A549 treated with RU486 at 1 μM for 4 hours (cell line): Measurements from ENCODE around the gene ZNF773. TPM values are rescaled to one million over a fixed set of nuclear protein-coding genes. Genes with fewer than 3 reads are reported as not detected.

Source experiments
- total RNA-seq: library from RNA; stranded (reverse); fragments of 200-300 nt; extraction: Qiagen RNA extraction; gene quantifications from 5 replicates; pipeline ENCODE4 v1.2.3, GENCODE V29; 2022; ENCODE audit warnings: low read depth

ZNF773 gene
- total RNA-seq = 4.6 to 7.1 TPM (median 4.8 TPM) in 5 replicates

GRCh38 chr19:57499680-57500395, at the start of gene ZNF773:
Gene ZNF773 (plus strand): TSS chr19:57499938. CDS start chr19:57500081, 143 bp downstream.

GRCh38 chr19:57477191-57478008, 22.3 kb upstream of the ZNF773 start, which contains the start of gene ZNF772:
Gene ZNF772 (minus strand): TSS chr19:57477566. CDS start chr19:57477309, 257 bp downstream.

GRCh38 chr19:57487477-57488298, 12.1 kb upstream of the ZNF773 start, which contains the start of gene ZNF419:
Gene ZNF419 (plus strand): TSS chr19:57487750. CDS start chr19:57487951, 201 bp downstream.

GRCh38 chr19:57527136-57527881, 27.6 kb downstream of the ZNF773 start, which contains the start of gene ZNF549:
Gene ZNF549 (plus strand): TSS chr19:57527356. CDS start chr19:57527574, 218 bp downstream.

Other genes with a start within 250 kb of the ZNF773 start
- 0.77 to 1.2 TPM (median 1.0 TPM) in 5 replicates for gene ZNF460, start 219.5 kb upstream of the ZNF773 start, total RNA-seq
- gene ZNF543, start 179.5 kb upstream of the ZNF773 start, total RNA-seq = 0.82 to 2.0 TPM (median 1.5 TPM) in 5 replicates
- 1.7 to 2.1 TPM (median 2.1 TPM) in 5 replicates for gene ZNF304, start 148.7 kb upstream of the ZNF773 start, total RNA-seq
- gene TRAPPC2B, start 136.4 kb upstream of the ZNF773 start, total RNA-seq = 14.3 to 17.8 TPM (median 15.6 TPM) in 5 replicates
- gene ZNF547, start 136.4 kb upstream of the ZNF773 start, total RNA-seq = 1.4 to 2.0 TPM (median 1.6 TPM) in 5 replicates
- gene ZNF548, start 110.1 kb upstream of the ZNF773 start, total RNA-seq = 2.9 to 4.0 TPM (median 3.5 TPM) in 5 replicates
- 2.9 to 6.8 TPM (median 4.8 TPM) in 5 replicates for gene ZNF17, start 88.8 kb upstream of the ZNF773 start, total RNA-seq
- gene ZNF749, start 64.6 kb upstream of the ZNF773 start, total RNA-seq = 13.7 to 16.8 TPM (median 15.4 TPM) in 5 replicates
- gene VN1R1, start 42.8 kb upstream of the ZNF773 start, total RNA-seq = 0.06 to 0.13 TPM in 2 of 5 replicates, not detected in the others
- 0.83 to 1.5 TPM (median 1.2 TPM) in 5 replicates for gene ZNF772, start 22.4 kb upstream of the ZNF773 start, total RNA-seq
- gene ZNF419, start 12.2 kb upstream of the ZNF773 start, total RNA-seq = 4.6 to 7.6 TPM (median 6.7 TPM) in 5 replicates
- gene ZNF549, start 27.4 kb downstream of the ZNF773 start, total RNA-seq = 1.3 to 2.0 TPM (median 1.6 TPM) in 5 replicates
- gene ZNF550, start 59.9 kb downstream of the ZNF773 start, total RNA-seq = 2.1 to 4.4 TPM (median 4.2 TPM) in 5 replicates
- gene ZNF416, start 79.0 kb downstream of the ZNF773 start, total RNA-seq = 4.2 to 4.9 TPM (median 4.5 TPM) in 5 replicates
- gene ZIK1, start 84.2 kb downstream of the ZNF773 start, total RNA-seq = 0.06 TPM in 1 of 5 replicates, not detected in the others
- gene ZNF530, start 99.9 kb downstream of the ZNF773 start, total RNA-seq = 4.1 to 4.8 TPM (median 4.4 TPM) in 5 replicates
- gene ZNF134, start 114.3 kb downstream of the ZNF773 start, total RNA-seq = 5.3 to 9.1 TPM (median 8.5 TPM) in 5 replicates
- 5.4 to 6.4 TPM (median 6.0 TPM) in 5 replicates for gene ZNF211, start 133.2 kb downstream of the ZNF773 start, total RNA-seq
- not detected in 5 replicates for gene ZSCAN4, start 169.0 kb downstream of the ZNF773 start, total RNA-seq
- gene ZNF551, start 182.0 kb downstream of the ZNF773 start, total RNA-seq = 5.4 to 6.2 TPM (median 6.0 TPM) in 5 replicates
- gene ZNF154, start 209.3 kb downstream of the ZNF773 start, total RNA-seq = not detected in 5 replicates
- gene ZNF671, start 227.7 kb downstream of the ZNF773 start, total RNA-seq = 0.73 to 1.0 TPM (median 0.80 TPM) in 5 replicates
- gene ZNF776, start 246.9 kb downstream of the ZNF773 start, total RNA-seq = 4.3 to 6.2 TPM (median 5.1 TPM) in 5 replicates